Esophagus muscularis mucosa (tissue), 3 donors: ENCODE results near the gene GET3.

Experiments used
- POLR2A ChIP-seq: fragments of 450-650 bp; IDR thresholded peaks from one replicate; pipeline ENCODE4 v1.6.1; 2017; ENCODE audit warnings: antibody characterized with exemption, moderate library complexity, mild to moderate bottlenecking, low read depth
- TF ChIP-seq, protein P1 (sequence below), 3 experiments: fragments of 200-600 bp in 2 of 3; fragments of 450-650 bp in 1 of 3; sonication (generic) in 2 of 3; IDR thresholded peaks; one replicate each; pipeline ENCODE4 v1.5.1; 2017 to 2019; ENCODE audit warnings: antibody characterized with exemption in 3 of 3, mild to moderate bottlenecking in 2 of 3, moderate library complexity in 1 of 3

DNA sequence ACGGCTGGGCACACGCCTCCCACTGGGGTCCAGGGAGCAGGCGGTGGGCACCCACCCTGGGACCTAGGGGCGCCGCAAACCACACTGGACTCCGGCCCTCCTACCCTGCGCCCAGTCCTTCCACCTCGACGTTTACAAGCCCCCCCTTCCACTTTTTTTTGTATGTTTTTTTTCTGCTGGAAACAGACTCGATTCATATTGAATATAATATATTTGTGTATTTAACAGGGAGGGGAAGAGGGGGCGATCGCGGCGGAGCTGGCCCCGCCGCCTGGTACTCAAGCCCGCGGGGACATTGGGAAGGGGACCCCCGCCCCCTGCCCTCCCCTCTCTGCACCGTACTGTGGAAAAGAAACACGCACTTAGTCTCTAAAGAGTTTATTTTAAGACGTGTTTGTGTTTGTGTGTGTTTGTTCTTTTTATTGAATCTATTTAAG is 55.6 kb downstream of the GET3 start:
- TF ChIP-seq, protein P1, sequence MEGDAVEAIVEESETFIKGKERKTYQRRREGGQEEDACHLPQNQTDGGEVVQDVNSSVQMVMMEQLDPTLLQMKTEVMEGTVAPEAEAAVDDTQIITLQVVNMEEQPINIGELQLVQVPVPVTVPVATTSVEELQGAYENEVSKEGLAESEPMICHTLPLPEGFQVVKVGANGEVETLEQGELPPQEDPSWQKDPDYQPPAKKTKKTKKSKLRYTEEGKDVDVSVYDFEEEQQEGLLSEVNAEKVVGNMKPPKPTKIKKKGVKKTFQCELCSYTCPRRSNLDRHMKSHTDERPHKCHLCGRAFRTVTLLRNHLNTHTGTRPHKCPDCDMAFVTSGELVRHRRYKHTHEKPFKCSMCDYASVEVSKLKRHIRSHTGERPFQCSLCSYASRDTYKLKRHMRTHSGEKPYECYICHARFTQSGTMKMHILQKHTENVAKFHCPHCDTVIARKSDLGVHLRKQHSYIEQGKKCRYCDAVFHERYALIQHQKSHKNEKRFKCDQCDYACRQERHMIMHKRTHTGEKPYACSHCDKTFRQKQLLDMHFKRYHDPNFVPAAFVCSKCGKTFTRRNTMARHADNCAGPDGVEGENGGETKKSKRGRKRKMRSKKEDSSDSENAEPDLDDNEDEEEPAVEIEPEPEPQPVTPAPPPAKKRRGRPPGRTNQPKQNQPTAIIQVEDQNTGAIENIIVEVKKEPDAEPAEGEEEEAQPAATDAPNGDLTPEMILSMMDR (IDR thresholded peaks at IDR 0.05): no peak
- no peak for TF ChIP-seq POLR2A
